H1 (cell line): ENCODE measurements around the gene CRYGB. TPM values are rescaled to one million over a fixed set of nuclear protein-coding genes. Genes with fewer than 3 reads are reported as not detected.

Experiments
- CTCF ChIA-PET: fragments of 300-600 bp; sonication (Branson Sonifier 250); formaldehyde crosslinking; loops from one replicate; lab custom pipeline; 2021; ENCODE audit not compliant: partially characterized antibody; lab: Charles Lee
- POLR2A ChIA-PET: fragments of 300-600 bp; sonication (Branson Sonifier 250); formaldehyde crosslinking; loops from one replicate; lab custom pipeline; 2021; ENCODE audit warnings: inconsistent platforms; ENCODE audit not compliant: partially characterized antibody; lab: Charles Lee
- DNase-seq, 2 experiments: peaks; one replicate each; pipeline versions ENCODE4 v3.0.0 to v3.0.0-alpha.2; 2010 to 2022; ENCODE audit warnings: low spot score in 2 of 2, low read depth in 1 of 2, mixed read lengths in 1 of 2
- FAIRE-seq: peaks from 2 replicates; lab custom pipeline; 2011; peaks lifted over from hg19 to GRCh38; lab: Jason Lieb, UNC
- H2AFZ ChIP-seq: 2 replicates; pipeline ENCODE4 v1.8.1; 2012; ENCODE audit warnings: low read length, inconsistent platforms
- H2AK5ac ChIP-seq: 2 replicates; pipeline ENCODE4 v1.6.1; 2013; ENCODE audit warnings: low read depth, low read length
- H2BK120ac ChIP-seq: replicated peaks from 2 replicates; pipeline ENCODE3; 2013; ENCODE audit warnings: low read depth, low read length, inconsistent platforms
- H2BK12ac ChIP-seq: 2 replicates; pipeline ENCODE4 v1.6.1; 2013; ENCODE audit warnings: low read depth, low read length
- H2BK15ac ChIP-seq: 2 replicates; pipeline ENCODE4 v1.6.1; 2013; ENCODE audit warnings: low read length
- H2BK20ac ChIP-seq: 2 replicates; pipeline ENCODE4 v1.6.1; 2013; ENCODE audit warnings: low read length
- H2BK5ac ChIP-seq: 2 replicates; pipeline ENCODE4 v1.6.1; 2013; ENCODE audit warnings: low read depth, low read length
- H3K14ac ChIP-seq: 2 replicates; pipeline ENCODE4 v1.6.1; 2013; ENCODE audit warnings: inconsistent platforms; ENCODE audit not compliant: insufficient read length
- H3K18ac ChIP-seq: 2 replicates; pipeline ENCODE4 v1.6.1; 2013; ENCODE audit warnings: low read length; ENCODE audit errors: extremely low read depth
- H3K23ac ChIP-seq: 2 replicates; pipeline ENCODE4 v1.6.1; 2013; ENCODE audit warnings: inconsistent platforms; ENCODE audit not compliant: insufficient read length
- H3K23me2 ChIP-seq: 2 replicates; pipeline ENCODE4 v1.6.1; 2013; ENCODE audit warnings: low read depth, low read length
- H3K27ac ChIP-seq: 2 replicates; pipeline ENCODE4 v1.6.1; 2011; ENCODE audit warnings: low read depth, low read length, inconsistent platforms
- H3K27me3 ChIP-seq, 4 experiments: replicated peaks in 1 of 4; 1 replicate in 1 of 4; 2 replicates in 3 of 4; pipeline versions ENCODE4 v1.6.1 to v1.8.1; 2011 to 2013; ENCODE audit warnings: low read length in 3 of 4, mild to moderate bottlenecking in 3 of 4, inconsistent platforms in 2 of 4, mixed read lengths in 2 of 4, moderate library complexity in 1 of 4; ENCODE audit not compliant: control insufficient read depth in 3 of 4, insufficient read depth in 3 of 4; ENCODE audit errors: extremely low read depth in 1 of 4
- H3K36me3 ChIP-seq, 4 experiments: 2 replicates each; pipeline versions ENCODE4 v1.6.1 to v1.8.1; 2011 to 2013; ENCODE audit warnings: mild to moderate bottlenecking in 4 of 4, low read length in 3 of 4, moderate library complexity in 2 of 4, control low read depth in 1 of 4, inconsistent platforms in 1 of 4; ENCODE audit not compliant: insufficient read depth in 4 of 4, control insufficient read depth in 2 of 4
- H3K4ac ChIP-seq: replicated peaks from 2 replicates; pipeline ENCODE3; 2013; ENCODE audit warnings: low read length, low read depth, mixed read lengths, inconsistent platforms; ENCODE audit not compliant: insufficient read length
- H3K4me1 ChIP-seq, 4 experiments: replicated peaks in 1 of 4; 1 replicate in 1 of 4; 2 replicates in 3 of 4; pipeline versions ENCODE4 v1.6.1 to v1.8.1; 2011 to 2013; ENCODE audit warnings: low read length in 3 of 4, inconsistent platforms in 2 of 4, mixed read lengths in 1 of 4; ENCODE audit not compliant: insufficient read depth in 4 of 4, control insufficient read depth in 3 of 4
- H3K4me2 ChIP-seq, 2 experiments: 2 replicates each; pipeline versions ENCODE4 v1.6.1 to v1.8.1; 2011 to 2013; ENCODE audit warnings: low read depth in 2 of 2, low read length in 2 of 2, control low read depth in 1 of 2, inconsistent platforms in 1 of 2, mild to moderate bottlenecking in 1 of 2; ENCODE audit not compliant: insufficient read depth in 1 of 2
- H3K4me3 ChIP-seq, 4 experiments: fragments of 200-600, 300-600 bp in 1 of 4; sonication (generic), shearing (Covaris generic), sonication (Bioruptor Twin) in 1 of 4; 2 replicates each; pipeline versions ENCODE4 v1.5.1 to v1.8.1; 2011 to 2016; ENCODE audit warnings: low read length in 4 of 4, low read depth in 3 of 4, control low read depth in 2 of 4, inconsistent platforms in 2 of 4, mild to moderate bottlenecking in 2 of 4, mixed read lengths in 1 of 4, moderate library complexity in 1 of 4; ENCODE audit not compliant: insufficient read depth in 2 of 4; ENCODE audit errors: extremely low read depth in 1 of 4
- H3K56ac ChIP-seq: replicated peaks from 2 replicates; pipeline ENCODE3; 2013; ENCODE audit warnings: low read depth, mild to moderate bottlenecking, mixed read lengths, low read length, inconsistent platforms; ENCODE audit not compliant: insufficient read length
- H3K79me1 ChIP-seq: 2 replicates; pipeline ENCODE4 v1.6.1; 2013; ENCODE audit warnings: low read depth, low read length, control low read depth
- H3K79me2 ChIP-seq, 2 experiments: 2 replicates each; pipeline versions ENCODE4 v1.6.1 to v1.8.1; 2012 to 2013; ENCODE audit warnings: low read length in 2 of 2, mild to moderate bottlenecking in 2 of 2, inconsistent platforms in 1 of 2; ENCODE audit not compliant: insufficient read depth in 2 of 2, control insufficient read depth in 1 of 2
- H3K9ac ChIP-seq, 4 experiments: replicated peaks in 1 of 4; 1 replicate in 1 of 4; 2 replicates in 3 of 4; pipeline versions ENCODE4 v1.6.1 to v1.8.1; 2011 to 2013; ENCODE audit warnings: low read depth in 3 of 4, low read length in 3 of 4, control low read depth in 2 of 4, mild to moderate bottlenecking in 2 of 4, moderate library complexity in 2 of 4, inconsistent platforms in 1 of 4; ENCODE audit errors: extremely low read depth in 1 of 4
- H3K9me3 ChIP-seq, 2 experiments: 2 replicates each; pipeline versions ENCODE4 v1.6.1 to v1.8.1; 2012 to 2013; ENCODE audit warnings: mild to moderate bottlenecking in 2 of 2, moderate library complexity in 2 of 2, control low read depth in 1 of 2, inconsistent platforms in 1 of 2, low read depth in 1 of 2, low read length in 1 of 2, mixed read lengths in 1 of 2; ENCODE audit not compliant: insufficient read depth in 2 of 2
- H4K20me1 ChIP-seq, 2 experiments: replicated peaks in 1 of 2; 2 replicates each; pipeline versions ENCODE3 to v1.8.1; 2011 to 2013; ENCODE audit warnings: inconsistent platforms in 2 of 2, low read length in 2 of 2, mild to moderate bottlenecking in 1 of 2; ENCODE audit not compliant: insufficient read depth in 2 of 2, control insufficient read depth in 1 of 2
- H4K5ac ChIP-seq: 2 replicates; pipeline ENCODE4 v1.6.1; 2013; ENCODE audit warnings: low read length, low read depth, mixed read lengths, inconsistent platforms; ENCODE audit not compliant: insufficient read length
- H4K8ac ChIP-seq: 2 replicates; pipeline ENCODE4 v1.8.0; 2013; ENCODE audit warnings: mild to moderate bottlenecking, moderate library complexity, low read length, inconsistent platforms; ENCODE audit not compliant: insufficient read depth; ENCODE audit errors: extremely low read depth
- H4K91ac ChIP-seq: replicated peaks from 2 replicates; pipeline ENCODE3; 2013; ENCODE audit warnings: low read length, mixed read lengths, inconsistent platforms; ENCODE audit not compliant: insufficient read length
- ASH2L ChIP-seq: fragments of 200-600, 300-600 bp; sonication (generic); IDR thresholded peaks from one replicate; pipeline ENCODE4 v1.7.1; 2017; ENCODE audit warnings: low read length
- CTBP2 ChIP-seq: IDR thresholded peaks from 2 replicates; pipeline ENCODE4 v1.7.0; 2011; ENCODE audit warnings: borderline replicate concordance, mild to moderate bottlenecking, moderate library complexity, mixed read lengths, low read length; ENCODE audit not compliant: insufficient read depth, insufficient read length
- EGR1 ChIP-seq: IDR thresholded peaks from 2 replicates; pipeline ENCODE4 v1.6.1; 2011; ENCODE audit warnings: low read depth, low read length, borderline replicate concordance
- GABPA ChIP-seq: IDR thresholded peaks from 2 replicates; pipeline ENCODE4 v1.6.1; 2011; ENCODE audit warnings: mild to moderate bottlenecking, low read length, moderate library complexity, borderline replicate concordance; ENCODE audit not compliant: insufficient read depth
- KDM5A ChIP-seq: fragments of 200-600 bp; IDR thresholded peaks from 2 replicates; pipeline ENCODE4 v1.7.1; 2012; ENCODE audit warnings: mild to moderate bottlenecking, low read length, inconsistent platforms, mixed read lengths
- PHF8 ChIP-seq: fragments of 200-600 bp; sonication (generic); conservative IDR thresholded peaks from 2 replicates; pipeline ENCODE4 v1.7.1; 2012; ENCODE audit warnings: low read depth, mild to moderate bottlenecking, inconsistent platforms, low read length, moderate library complexity
- SAP30 ChIP-seq: fragments of 300-600 bp; sonication (generic); IDR thresholded peaks from 2 replicates; pipeline ENCODE4 v1.7.1; 2012; ENCODE audit warnings: low read length, moderate library complexity, mild to moderate bottlenecking, inconsistent platforms; ENCODE audit not compliant: insufficient read depth, insufficient replicate concordance
- SIN3A ChIP-seq, 2 experiments: IDR thresholded peaks in 1 of 2; conservative IDR thresholded peaks in 1 of 2; 2 replicates each; pipeline ENCODE4 v1.6.1; 2011 to 2012; ENCODE audit warnings: low read length in 2 of 2, improper control_type of control experiment in 1 of 2, low read depth in 1 of 2, mild to moderate bottlenecking in 1 of 2
- SIX5 ChIP-seq: IDR thresholded peaks from 2 replicates; pipeline ENCODE4 v1.6.1; 2011; ENCODE audit warnings: mild to moderate bottlenecking, low read depth, low read length
- SP2 ChIP-seq: IDR thresholded peaks from 2 replicates; pipeline ENCODE4 v1.6.1; 2012; ENCODE audit warnings: mild to moderate bottlenecking, low read length, inconsistent platforms
- TAF7 ChIP-seq: optimal IDR thresholded peaks from 2 replicates; pipeline ENCODE3; 2011; ENCODE audit warnings: low read depth, mild to moderate bottlenecking, inconsistent platforms, low read length, moderate library complexity, borderline replicate concordance
- YY1 ChIP-seq: IDR thresholded peaks from 2 replicates; pipeline ENCODE4 v1.6.1; 2011; ENCODE audit warnings: low read depth, mild to moderate bottlenecking, low read length
- WGBS, 2 experiments: shearing (Covaris generic) in 1 of 2; methylation state at CpG; one replicate each; pipeline versions ENCODE4 v1.1.6 to v1.1.7; 2013 to 2015; ENCODE audit warnings: low lambda C conversion rate in 2 of 2, mixed read lengths in 2 of 2, inconsistent platforms in 1 of 2, low coverage in 1 of 2, missing lambda C conversion rate in 1 of 2; ENCODE audit not compliant: insufficient replicate concordance in 2 of 2, insufficient coverage in 1 of 2, insufficient read length in 1 of 2; ENCODE audit errors: extremely low coverage in 1 of 2, missing lambda C conversion rate in 1 of 2; 5-methylcytosine and 5-hydroxymethylcytosine counted together
- polyA plus RNA-seq, 7 experiments: library from polyadenylated mRNA; depleted of rRNA in 3 of 7; stranded (reverse) in 5 of 7; unstranded in 2 of 7; fragments of >200 nt in 5 of 7; fragments of 200-250 nt in 2 of 7; gene quantifications; 1 replicate in 5 of 7; 2 replicates in 1 of 7; 4 replicates in 1 of 7; pipeline versions ENCODE4 v1.2.1 to v1.2.3, GENCODE V29; 2011 to 2013; ENCODE audit warnings: missing spikeins in 2 of 7, mixed read lengths in 2 of 7
- total RNA-seq: library from RNA; stranded (reverse); fragmentation: NEBNext Ultra II Directional; extraction: Animal tissue kit (Norgen Biotek cat#: 25700); gene quantifications from 2 replicates; pipeline ENCODE4 v1.2.1, GENCODE V29; 2021

The CRYGB gene
- total and polyA plus RNA-seq, 2 of the 8 experiments (the other 6 are each of a cell fraction or from before 2014, with no cell fraction given) = 0.38 TPM; not detected in 1

DNA sequence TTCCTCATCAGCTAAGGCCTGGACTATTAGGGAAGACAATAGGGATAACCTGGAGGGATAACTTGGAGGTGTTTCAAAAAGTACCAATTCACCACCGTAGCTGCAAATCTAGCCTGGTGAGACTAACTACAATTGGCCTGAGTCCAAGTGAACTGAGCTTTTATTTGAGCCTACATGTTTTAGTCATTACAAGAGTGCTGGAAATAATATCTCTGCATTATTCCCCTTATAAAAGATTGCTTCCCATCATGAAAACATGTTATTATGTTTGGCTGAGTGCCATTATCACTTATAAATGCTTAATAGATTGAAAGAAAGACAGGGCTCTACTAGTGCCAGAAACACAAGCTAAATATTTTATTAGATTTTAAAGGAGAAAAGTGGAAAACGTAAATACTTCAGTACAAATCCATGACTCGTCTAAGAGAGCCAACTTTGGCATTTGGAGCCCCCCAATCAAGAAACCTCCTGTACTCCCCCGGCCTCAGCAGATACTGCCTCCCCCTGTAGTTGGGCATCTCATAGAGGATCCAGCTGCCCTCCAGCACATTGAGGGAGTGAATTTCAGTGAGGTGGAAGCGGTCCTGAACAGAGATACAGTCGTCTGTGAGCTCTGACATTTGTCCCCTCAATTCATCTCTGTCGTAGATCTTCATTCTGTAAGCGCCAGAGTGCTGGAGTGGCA lies 3.6 kb downstream of the CRYGB start:
- Histone ChIP-seq H2BK120ac (peak overlapping the region; percentile 72), H4K8ac (no peak overlapping the region), H2BK20ac (peak overlapping the region; percentile 57; the same call in 1 of the 2 replicates), H3K23ac (no peak overlapping the region), H3K9ac (no peak overlapping the region), H2AK5ac (peak overlapping the region; percentile 34; the same call in 1 of the 2 replicates), H3K14ac (no peak overlapping the region), H3K79me2 (no peaks in the 10 kb centered on the region), H2AFZ (no peak overlapping the region), H3K56ac (no peak overlapping the region), H3K4me1 (0 out of 7 replicates have a peak, but pooled peaks cover 0 to 3% (median 0%) of the 10 kb centered on the region in 4 experiments), H3K27ac (no peak overlapping the region), H3K23me2 (no peaks in the 10 kb centered on the region), H4K91ac (peak overlapping the region; percentile 1), H3K4ac (no peak overlapping the region), H3K27me3 (no peaks in the 10 kb centered on the region; a peak in 1 of 7 replicates), H3K4me3 (no peak overlapping the region), H2BK5ac (peak overlapping the region; percentile 67; the same call in 1 of the 2 replicates), H2BK15ac (no peak overlapping the region), H3K18ac (no peak overlapping the region), H3K9me3 (no peaks in the 10 kb centered on the region; a peak in 1 of 4 replicates), H3K36me3 (no peaks in the 10 kb centered on the region), H4K20me1 (no peaks in the 10 kb centered on the region), H3K79me1 (no peaks in the 10 kb centered on the region), H2BK12ac (peak overlapping the region; percentile 65; the same call in 1 of the 2 replicates), H4K5ac (no peak overlapping the region), H3K4me2 (no peak overlapping the region)
- DNase-seq (no peak), FAIRE-seq (no peak)
- 84% methylated on average over 8 of the region's 8 CpGs; no CpG with 5 or more reads in 1 of the 2 experiments for WGBS, 2 experiments
- CTCF ChIA-PET = interaction anchor here (0.5 to 2.5 kb wide), 12 partner anchors 11 to 819 kb away, joined by 3 to 14 read pairs (median 4); partner anchors contain the start of gene IDH1
- POLR2A ChIA-PET = interaction anchor here (1.0 to 1.7 kb wide), 3 partner anchors 14 to 21 kb away, joined by 3 to 4 read pairs (median 4); partner anchors contain the start of gene CRYGD
- no peak for TF ChIP-seq TAF7
- TF ChIP-seq SP2 = no peak
- TF ChIP-seq CTBP2 = no peak
- no peak for TF ChIP-seq EGR1
- no peak for TF ChIP-seq SIN3A (conservative IDR thresholded peaks at IDR 0.05 in 1 of 2, IDR thresholded peaks at IDR 0.05 in 1 of 2; ENCODE audit: low read depth in 1 of 2, low read length in 2 of 2)
- no peak for TF ChIP-seq SIX5
- no peak for TF ChIP-seq PHF8
- TF ChIP-seq ASH2L = no peak
- TF ChIP-seq KDM5A = no peak
- no peak for TF ChIP-seq SAP30
- no peak for TF ChIP-seq GABPA
- TF ChIP-seq YY1 = no peak
